Measurements from ENCODE around the gene CASK.
"Not testable (repeated sequence)": the region's sequence is repeated elsewhere in the genome, so short reads cannot be mapped to it uniquely, and the experiment has no call there.

CASK gene

DNA sequence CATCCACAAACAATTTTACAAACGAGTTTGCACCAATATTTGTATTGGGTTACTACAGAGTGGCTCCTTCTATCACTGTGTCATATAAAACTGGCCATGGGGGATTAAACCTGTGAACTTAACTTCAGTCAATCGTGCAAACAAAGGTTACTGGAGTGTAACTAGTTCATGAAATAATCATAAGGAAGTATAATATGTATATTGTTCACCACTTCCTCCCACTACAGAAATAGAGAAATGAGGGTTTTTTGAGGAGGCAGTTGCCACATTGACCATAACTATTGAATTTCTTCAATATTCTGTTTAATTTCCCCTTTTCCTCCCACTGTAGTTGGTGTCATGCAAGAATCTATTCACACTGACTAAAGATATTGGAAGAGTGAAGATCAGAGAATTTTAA lies 199.5 kb downstream of the CASK start, which contains the start of gene GPR82:
TSS of gene GPR82 (plus strand) at position 356 of the 400 bp plus-strand sequence. CDS start 2,846 bp downstream, outside the sequence.
- H3K4me3 ChIP-seq (ENCODE audit: low read depth, low read length), result no peak within 1 kb of the TSS
- TF ChIP-seq, protein P1, sequence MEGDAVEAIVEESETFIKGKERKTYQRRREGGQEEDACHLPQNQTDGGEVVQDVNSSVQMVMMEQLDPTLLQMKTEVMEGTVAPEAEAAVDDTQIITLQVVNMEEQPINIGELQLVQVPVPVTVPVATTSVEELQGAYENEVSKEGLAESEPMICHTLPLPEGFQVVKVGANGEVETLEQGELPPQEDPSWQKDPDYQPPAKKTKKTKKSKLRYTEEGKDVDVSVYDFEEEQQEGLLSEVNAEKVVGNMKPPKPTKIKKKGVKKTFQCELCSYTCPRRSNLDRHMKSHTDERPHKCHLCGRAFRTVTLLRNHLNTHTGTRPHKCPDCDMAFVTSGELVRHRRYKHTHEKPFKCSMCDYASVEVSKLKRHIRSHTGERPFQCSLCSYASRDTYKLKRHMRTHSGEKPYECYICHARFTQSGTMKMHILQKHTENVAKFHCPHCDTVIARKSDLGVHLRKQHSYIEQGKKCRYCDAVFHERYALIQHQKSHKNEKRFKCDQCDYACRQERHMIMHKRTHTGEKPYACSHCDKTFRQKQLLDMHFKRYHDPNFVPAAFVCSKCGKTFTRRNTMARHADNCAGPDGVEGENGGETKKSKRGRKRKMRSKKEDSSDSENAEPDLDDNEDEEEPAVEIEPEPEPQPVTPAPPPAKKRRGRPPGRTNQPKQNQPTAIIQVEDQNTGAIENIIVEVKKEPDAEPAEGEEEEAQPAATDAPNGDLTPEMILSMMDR (IDR thresholded peaks at IDR 0.05; ENCODE audit: low read depth, low read length, missing control alignments), result no peak
- in situ Hi-C loops (cut with HindIII; ENCODE audit: low sequenced_read_pairs), result no loop called here
- no peak for DNase-seq (ENCODE audit: low read depth)

DNA sequence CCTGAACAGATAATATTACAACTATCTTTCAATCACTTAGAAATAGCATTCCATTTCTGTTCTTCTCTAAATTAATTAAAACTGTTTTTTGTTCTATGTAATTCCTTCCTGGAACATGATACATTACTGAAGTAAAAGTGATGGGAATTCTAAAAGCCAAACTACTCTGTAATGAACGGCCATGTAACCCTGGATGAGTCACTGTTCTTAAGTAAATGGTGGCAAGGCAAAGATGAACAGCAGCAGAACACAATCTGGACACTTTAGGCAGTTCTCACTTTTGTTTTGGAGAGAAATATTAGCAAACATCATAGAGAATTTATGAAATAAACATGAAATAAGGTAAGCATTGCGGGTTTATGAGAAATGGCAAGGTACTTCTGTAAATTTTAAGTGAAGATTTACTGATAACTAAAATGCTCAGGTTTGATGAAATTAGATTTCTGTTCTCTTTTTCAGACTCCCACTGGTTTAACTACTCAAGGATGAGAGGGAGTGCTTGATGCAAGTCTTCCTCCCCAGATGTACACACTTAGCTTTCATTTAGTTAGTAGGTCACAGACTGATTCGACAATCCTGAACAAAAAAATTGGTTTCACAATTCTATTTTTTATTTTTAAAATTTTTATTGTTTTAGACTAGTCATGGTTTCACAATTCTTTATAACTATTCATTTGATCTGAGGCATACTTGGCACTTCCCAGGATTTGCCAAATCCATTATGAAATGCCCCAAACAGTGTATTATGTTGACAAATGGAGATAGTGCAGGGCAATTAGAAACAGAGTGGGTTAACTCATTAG lies 200.3 kb downstream of the CASK start:
- no peak for DNase-seq (ENCODE audit: low read depth)
- no peak overlapping the region for H3K4me3 ChIP-seq (ENCODE audit: low read depth, low read length)
- in situ Hi-C loops (cut with HindIII; ENCODE audit: low sequenced_read_pairs), result no loop called here
- TF ChIP-seq, protein P1 (IDR thresholded peaks at IDR 0.05; ENCODE audit: low read depth, low read length, missing control alignments), result no peak

DNA sequence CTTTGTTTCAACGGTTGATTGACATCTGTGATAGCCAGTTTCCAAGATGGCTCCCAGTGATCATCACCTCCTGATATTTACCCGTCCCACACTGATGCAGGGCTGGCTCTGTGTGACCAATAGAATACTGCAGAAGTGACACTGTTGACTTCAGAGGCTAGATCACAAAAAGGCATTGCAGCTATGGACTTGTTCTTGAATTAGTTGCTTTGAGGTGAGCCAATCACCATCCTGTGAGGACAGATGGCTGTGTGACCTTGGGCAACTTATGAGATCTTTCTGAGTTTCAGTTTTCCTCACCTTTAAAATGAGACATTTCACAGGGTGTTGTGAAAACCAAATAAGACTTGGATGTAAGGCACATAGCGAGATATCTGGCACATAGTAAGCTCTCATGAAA lies 201.1 kb downstream of the CASK start:
- H3K4me3 ChIP-seq (ENCODE audit: low read depth, low read length), result no peak overlapping the region
- TF ChIP-seq, protein P1 (IDR thresholded peaks at IDR 0.05; ENCODE audit: low read depth, low read length, missing control alignments), result no peak
- no peak for DNase-seq (ENCODE audit: low read depth)
- in situ Hi-C loops (cut with HindIII; ENCODE audit: low sequenced_read_pairs), result no loop called here

DNA sequence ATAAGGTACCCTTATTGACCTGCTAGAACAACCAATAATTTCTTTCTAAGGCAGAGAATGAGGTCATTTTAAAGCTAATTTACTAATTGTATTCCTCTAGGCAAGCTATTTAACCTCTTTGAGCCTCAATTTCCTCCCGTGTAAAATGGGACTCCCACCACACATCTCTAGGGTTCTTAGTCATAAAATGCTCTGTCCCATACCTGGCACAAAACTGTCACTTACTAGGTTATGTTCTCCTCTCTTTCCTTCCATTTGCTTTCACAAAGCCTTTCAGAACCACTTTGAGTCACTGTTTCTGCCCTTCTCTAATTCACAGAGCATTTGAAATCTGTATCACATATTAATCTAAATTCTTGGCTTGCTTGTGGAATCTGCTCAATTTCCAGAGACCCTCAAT lies 201.8 kb downstream of the CASK start:
- in situ Hi-C loops (cut with HindIII; ENCODE audit: low sequenced_read_pairs), result no loop called here
- H3K4me3 ChIP-seq (ENCODE audit: low read depth, low read length), result no peak overlapping the region
- TF ChIP-seq, protein P1 (IDR thresholded peaks at IDR 0.05; ENCODE audit: low read depth, low read length, missing control alignments), result no peak
- DNase-seq (ENCODE audit: low read depth), result no peak

DNA sequence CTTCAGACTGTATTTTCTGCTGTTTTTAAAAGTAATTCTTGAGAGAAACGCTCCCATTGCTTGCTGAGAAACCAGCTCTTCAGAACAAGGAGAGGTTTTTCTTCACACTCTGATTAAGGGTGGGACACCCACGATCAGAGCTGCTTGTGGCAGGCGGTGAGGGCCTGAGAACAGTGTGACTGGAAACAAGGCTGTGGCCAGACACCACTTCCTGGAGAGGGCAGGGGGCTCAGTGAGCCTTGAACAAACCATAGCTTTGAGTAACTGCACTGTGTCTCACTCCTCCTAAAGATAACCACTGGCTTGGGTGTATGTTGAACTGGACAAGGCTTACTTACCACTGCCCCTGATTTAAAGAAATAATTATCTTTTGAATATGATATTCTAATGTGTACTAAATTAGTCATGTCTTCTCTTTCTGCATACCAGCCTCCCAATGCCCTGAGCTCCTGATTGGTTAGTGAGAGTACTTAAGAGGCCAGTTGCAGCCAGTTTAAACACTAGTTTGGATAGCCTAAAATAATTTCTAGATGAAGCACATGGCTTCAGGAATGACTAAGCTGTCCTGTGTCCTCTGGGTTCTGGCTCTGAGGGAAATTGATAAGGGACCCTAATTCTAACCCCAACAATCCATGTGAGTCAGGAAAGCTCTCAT lies 203.1 kb downstream of the CASK start:
- DNase-seq (ENCODE audit: low read depth), result no peak

DNA sequence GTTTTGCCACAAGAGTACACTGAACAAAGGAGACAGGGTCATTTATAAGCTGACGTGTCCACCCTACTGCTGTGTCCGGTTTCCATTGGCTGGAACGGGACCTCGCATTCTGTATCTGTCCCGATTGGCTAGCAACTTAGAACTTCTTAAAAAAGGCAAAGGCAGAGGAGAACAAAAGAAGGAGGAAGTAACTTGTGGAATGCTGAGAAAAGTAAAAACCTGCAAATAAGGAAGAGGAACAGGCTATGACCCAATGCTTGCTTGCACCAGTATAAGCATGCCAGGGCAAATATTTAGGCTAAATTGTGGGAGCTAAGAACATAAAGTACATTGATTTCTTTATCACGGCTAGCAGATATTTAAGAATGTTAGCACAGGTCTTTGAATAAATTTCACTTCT lies 203.7 kb downstream of the CASK start:
- H3K4me3 ChIP-seq (ENCODE audit: low read depth, low read length); DNase-seq (ENCODE audit: low read depth); in situ Hi-C loops (cut with HindIII; ENCODE audit: low sequenced_read_pairs): not testable (repeated sequence)

More for the DNA sequence above, 203.1 kb downstream of the CASK start:
- no peak overlapping the region for H3K4me3 ChIP-seq (ENCODE audit: low read depth, low read length)
- in situ Hi-C loops (cut with HindIII; ENCODE audit: low sequenced_read_pairs), result no loop called here
- TF ChIP-seq, protein P1 (IDR thresholded peaks at IDR 0.05; ENCODE audit: low read depth, low read length, missing control alignments), result no peak

Measured in astrocyte of the cerebellum (primary cell).